Keratinocyte (primary cell): Measurements from ENCODE around the gene GLI3.

Source experiments
- CTCF ChIP-seq, 3 experiments: IDR thresholded peaks in 1 of 3; conservative IDR thresholded peaks in 1 of 3; optimal IDR thresholded peaks in 1 of 3; 2 replicates in 2 of 3; 3 replicates in 1 of 3; pipeline versions ENCODE3 to v1.5.1; 2011; ENCODE audit warnings: low read length in 3 of 3, mild to moderate bottlenecking in 3 of 3, moderate library complexity in 2 of 3, control low read depth in 1 of 3, inconsistent platforms in 1 of 3; ENCODE audit not compliant: insufficient read depth in 2 of 3; ENCODE audit errors: extremely low read depth in 1 of 3
- EZH2 ChIP-seq: IDR thresholded peaks from one replicate; pipeline ENCODE4 v1.6.1; 2012; ENCODE audit warnings: inconsistent platforms, mild to moderate bottlenecking, low read length, moderate library complexity

- TF ChIP-seq CTCF (optimal IDR thresholded peaks at IDR 0.05 in 1 of 3, IDR thresholded peaks at IDR 0.05 in 1 of 3, conservative IDR thresholded peaks at IDR 0.05 in 1 of 3; ENCODE audit: extremely low read depth in 1 of 3, insufficient read depth in 2 of 3, low read length in 3 of 3) (no peak), EZH2 (no peak)
Observed at GRCh38 chr7:42221304-42221703, 15.7 kb downstream of the GLI3 start.
